AG09319 (cell line): ENCODE results near the gene TLE3.

Experiments
- DNase-seq: peaks from one replicate; pipeline ENCODE4 v3.0.0-alpha.2; 2010; ENCODE audit warnings: low read depth; ENCODE audit errors: extremely low read depth
- CTCF ChIP-seq: IDR thresholded peaks from 2 replicates; pipeline ENCODE4 v1.5.1; 2011; ENCODE audit warnings: low read depth, mild to moderate bottlenecking, inconsistent platforms, low read length, moderate library complexity

Gene TLE3

GRCh38 chr15:70048578-70049514, 48.9 kb downstream of the TLE3 start:
- no peak for TF ChIP-seq CTCF
- no peak for DNase-seq

- no peak for DNase-seq
- no peak for TF ChIP-seq CTCF
Observed at GRCh38 chr15:70048198-70048565, 49.5 kb downstream of the TLE3 start.

GRCh38 chr15:70047386-70048197, 50.1 kb downstream of the TLE3 start:
- no peak for DNase-seq
- no peak for TF ChIP-seq CTCF

- TF ChIP-seq CTCF = no peak
- DNase-seq = no peak
Observed at GRCh38 chr15:70046679-70047369, 50.9 kb downstream of the TLE3 start.

- DNase-seq = no peak
Observed at GRCh38 chr15:70045045-70045444, 52.7 kb downstream of the TLE3 start.

GRCh38 chr15:70044168-70044567, 53.5 kb downstream of the TLE3 start:
- DNase-seq = no peak
- TF ChIP-seq CTCF = no peak

More at GRCh38 chr15:70045045-70045444, 52.7 kb downstream of the TLE3 start:
- TF ChIP-seq CTCF = no peak
